Nephron (organoid): ENCODE data around the gene EIF2AK2.
A peak's percentile ranks its signal among the peaks of the same experiment; 100 is the strongest.

ENCODE experiments used
- H3K27ac Mint-ChIP-seq, 3 experiments: 2 replicates each; pipeline ENCODE4 v1.8.0; 2020; ENCODE audit warnings: mixed read lengths in 3 of 3, mild to moderate bottlenecking in 2 of 3, moderate library complexity in 1 of 3
- H3K27me3 Mint-ChIP-seq: 2 replicates; pipeline ENCODE4 v1.8.0; 2021; ENCODE audit warnings: low read depth, mild to moderate bottlenecking, moderate library complexity, mixed read lengths
- H3K36me3 Mint-ChIP-seq: 2 replicates; pipeline ENCODE4 v1.8.0; 2020; ENCODE audit warnings: low read depth, mixed read lengths
- H3K4me1 Mint-ChIP-seq: 2 replicates; pipeline ENCODE4 v1.8.0; 2020; ENCODE audit warnings: mixed read lengths
- H3K4me3 Mint-ChIP-seq, 3 experiments: 2 replicates each; pipeline ENCODE4 v1.8.0; 2020; ENCODE audit warnings: mild to moderate bottlenecking in 3 of 3, mixed read lengths in 3 of 3, moderate library complexity in 2 of 3
- H3K9me3 Mint-ChIP-seq: 2 replicates; pipeline ENCODE4 v1.8.0; 2020; ENCODE audit warnings: mixed read lengths
- TF ChIP-seq, protein P1 (sequence below), 3 experiments: fragments of 200-600 bp; sonication (generic); IDR thresholded peaks; one replicate each; pipeline ENCODE4 v1.5.0; 2021; ENCODE audit warnings: antibody characterized with exemption in 3 of 3; ENCODE audit not compliant: unreplicated experiment in 3 of 3

Gene EIF2AK2

DNA sequence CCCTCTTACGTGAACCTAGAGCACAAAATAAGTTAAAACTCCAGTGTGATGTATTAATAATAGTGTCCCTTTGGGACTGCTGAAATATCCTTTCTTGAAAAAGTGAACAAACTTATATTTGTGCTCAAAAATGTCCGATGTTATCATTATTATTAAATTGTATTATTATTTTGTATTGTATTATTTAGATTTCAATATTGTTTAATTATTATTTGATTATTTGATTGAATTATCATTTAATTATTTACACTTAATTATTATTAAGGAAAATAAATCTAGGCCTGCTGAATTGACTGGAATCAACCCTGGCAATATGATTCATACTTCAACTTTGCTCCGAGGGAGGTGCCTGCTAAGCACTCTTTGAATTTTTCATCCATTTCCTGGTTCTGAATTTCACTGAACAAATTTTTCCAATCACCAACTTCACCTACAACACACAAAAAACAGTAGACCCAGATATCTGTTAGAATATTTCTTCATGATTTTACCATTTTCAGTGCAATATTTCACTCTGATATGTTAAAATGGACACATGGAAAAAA lies 10.9 kb upstream of the EIF2AK2 start:
- TF ChIP-seq, protein P1, sequence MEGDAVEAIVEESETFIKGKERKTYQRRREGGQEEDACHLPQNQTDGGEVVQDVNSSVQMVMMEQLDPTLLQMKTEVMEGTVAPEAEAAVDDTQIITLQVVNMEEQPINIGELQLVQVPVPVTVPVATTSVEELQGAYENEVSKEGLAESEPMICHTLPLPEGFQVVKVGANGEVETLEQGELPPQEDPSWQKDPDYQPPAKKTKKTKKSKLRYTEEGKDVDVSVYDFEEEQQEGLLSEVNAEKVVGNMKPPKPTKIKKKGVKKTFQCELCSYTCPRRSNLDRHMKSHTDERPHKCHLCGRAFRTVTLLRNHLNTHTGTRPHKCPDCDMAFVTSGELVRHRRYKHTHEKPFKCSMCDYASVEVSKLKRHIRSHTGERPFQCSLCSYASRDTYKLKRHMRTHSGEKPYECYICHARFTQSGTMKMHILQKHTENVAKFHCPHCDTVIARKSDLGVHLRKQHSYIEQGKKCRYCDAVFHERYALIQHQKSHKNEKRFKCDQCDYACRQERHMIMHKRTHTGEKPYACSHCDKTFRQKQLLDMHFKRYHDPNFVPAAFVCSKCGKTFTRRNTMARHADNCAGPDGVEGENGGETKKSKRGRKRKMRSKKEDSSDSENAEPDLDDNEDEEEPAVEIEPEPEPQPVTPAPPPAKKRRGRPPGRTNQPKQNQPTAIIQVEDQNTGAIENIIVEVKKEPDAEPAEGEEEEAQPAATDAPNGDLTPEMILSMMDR (IDR thresholded peaks at IDR 0.05; ENCODE audit: unreplicated experiment in 3 of 3), result no peak
- peaks cover 20% of the 10 kb centered on the region for H3K9me3 Mint-ChIP-seq

DNA sequence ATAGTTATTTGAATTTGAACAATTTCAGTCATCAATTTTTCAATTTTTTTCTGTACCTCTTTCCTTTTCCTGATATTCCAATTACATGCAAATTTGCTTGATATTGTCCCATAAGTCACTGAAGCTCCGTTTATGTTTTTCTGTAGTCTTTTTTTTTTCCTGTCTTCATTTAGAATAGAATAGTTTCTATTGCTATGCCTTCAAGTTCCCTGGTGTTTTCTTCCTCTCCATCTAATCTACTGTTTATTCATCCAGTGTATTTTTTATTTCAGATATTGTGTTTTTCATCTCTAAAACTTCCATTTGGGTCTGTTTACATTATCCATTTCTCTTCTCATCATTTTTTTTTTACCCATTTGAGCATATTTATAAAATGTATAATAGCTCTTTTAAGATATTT lies 8.0 kb upstream of the EIF2AK2 start:
- Mint-ChIP-seq H3K9me3 (peaks cover 22% of the 10 kb centered on the region), H3K27ac (no peak overlapping the region)

More for the DNA sequence above, 10.9 kb upstream of the EIF2AK2 start:
- Mint-ChIP-seq H3K27ac (no peak overlapping the region), H3K36me3 (peaks cover 10% of the 10 kb centered on the region), H3K4me1 (no peaks in the 10 kb centered on the region), H3K4me3 (no peak overlapping the region), H3K27me3 (no peaks in the 10 kb centered on the region)

DNA sequence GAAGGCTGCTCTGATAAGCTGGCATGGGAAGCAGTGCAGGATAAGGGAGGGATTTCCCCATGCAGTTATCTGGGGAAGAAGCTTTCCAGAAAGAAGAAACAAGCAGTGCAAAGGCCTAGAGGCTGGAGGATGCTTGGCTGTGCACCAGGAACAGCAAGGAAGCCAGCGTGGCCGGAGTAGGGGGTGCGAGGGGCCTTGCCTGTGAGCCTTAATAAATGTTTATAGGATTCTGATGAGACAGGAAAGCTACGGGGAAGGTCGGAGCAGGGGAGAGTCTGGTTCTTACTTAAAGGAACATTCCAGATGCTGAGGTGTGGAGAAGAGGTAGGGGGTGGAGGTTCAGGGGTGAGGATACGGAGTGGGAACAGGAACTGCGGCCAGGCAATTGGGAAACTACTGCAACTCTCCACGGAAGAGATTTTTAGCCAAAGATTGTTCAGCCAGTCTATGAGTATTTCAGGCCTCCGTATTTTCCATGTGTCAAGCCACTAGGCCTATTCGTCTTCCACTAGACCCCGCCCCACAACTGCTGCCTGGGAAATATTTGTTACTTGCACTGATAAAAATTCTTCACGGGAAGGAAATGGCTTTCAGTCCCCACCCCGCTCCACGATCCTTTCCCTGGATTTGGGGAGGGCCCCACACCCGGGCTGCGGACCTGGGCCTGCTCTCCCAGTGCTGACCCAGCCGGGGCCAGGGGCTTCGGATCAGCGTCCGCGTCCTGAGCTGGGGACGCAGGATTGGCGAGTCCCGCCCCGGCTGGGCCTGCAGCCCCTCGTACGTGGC lies 516 bp downstream of the EIF2AK2 start:
- Mint-ChIP-seq H3K9me3 (peaks cover 13% of the 10 kb centered on the region), H3K27me3 (peaks cover 4% of the 10 kb centered on the region), H3K27ac (peak overlapping the region; percentile 98 to 99 (median 98)), H3K4me1 (peaks cover 7% of the 10 kb centered on the region), H3K36me3 (peaks cover 31% of the 10 kb centered on the region), H3K4me3 (peak overlapping the region; percentile 95 to 97 (median 96))
- TF ChIP-seq, protein P1 (IDR thresholded peaks at IDR 0.05; ENCODE audit: unreplicated experiment in 3 of 3), result no peak

More for the DNA sequence above, 8.0 kb upstream of the EIF2AK2 start:
- H3K27me3 Mint-ChIP-seq, result no peaks in the 10 kb centered on the region
- no peak overlapping the region for H3K4me3 Mint-ChIP-seq
- H3K4me1 Mint-ChIP-seq, result no peaks in the 10 kb centered on the region
- peaks cover 10% of the 10 kb centered on the region for H3K36me3 Mint-ChIP-seq
- TF ChIP-seq, protein P1 (IDR thresholded peaks at IDR 0.05; ENCODE audit: unreplicated experiment in 3 of 3), result no peak

DNA sequence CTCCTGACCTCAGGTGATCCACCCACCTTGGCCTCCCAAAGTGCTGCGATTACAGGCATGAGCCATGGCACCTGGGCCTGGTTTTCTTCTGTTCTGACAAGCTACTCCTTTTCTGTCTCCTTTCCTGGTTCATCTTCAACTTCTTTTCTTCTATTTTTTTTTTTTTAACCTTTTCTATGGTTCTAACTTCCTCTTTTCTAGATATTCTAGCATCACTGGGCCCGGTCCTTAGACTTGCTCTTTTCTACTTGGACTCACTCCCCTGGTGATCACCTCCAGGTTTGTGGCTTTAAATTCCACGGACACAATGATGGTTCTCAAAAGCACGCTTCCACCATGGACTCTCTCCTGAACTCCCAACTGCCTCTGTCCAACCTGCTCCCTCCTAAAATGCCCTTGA lies 2.0 kb downstream of the EIF2AK2 start:
- TF ChIP-seq, protein P1 (IDR thresholded peaks at IDR 0.05; ENCODE audit: unreplicated experiment in 3 of 3), result no peak
- Mint-ChIP-seq H3K36me3 (peaks cover 33% of the 10 kb centered on the region), H3K4me1 (peaks cover 15% of the 10 kb centered on the region), H3K9me3 (peaks cover 13% of the 10 kb centered on the region), H3K27ac (peak overlapping the region in 1 of 3 experiments; percentile 88), H3K4me3 (peak overlapping the region in 2 of 3 experiments; percentile 95 to 97), H3K27me3 (peaks cover 4% of the 10 kb centered on the region)

DNA sequence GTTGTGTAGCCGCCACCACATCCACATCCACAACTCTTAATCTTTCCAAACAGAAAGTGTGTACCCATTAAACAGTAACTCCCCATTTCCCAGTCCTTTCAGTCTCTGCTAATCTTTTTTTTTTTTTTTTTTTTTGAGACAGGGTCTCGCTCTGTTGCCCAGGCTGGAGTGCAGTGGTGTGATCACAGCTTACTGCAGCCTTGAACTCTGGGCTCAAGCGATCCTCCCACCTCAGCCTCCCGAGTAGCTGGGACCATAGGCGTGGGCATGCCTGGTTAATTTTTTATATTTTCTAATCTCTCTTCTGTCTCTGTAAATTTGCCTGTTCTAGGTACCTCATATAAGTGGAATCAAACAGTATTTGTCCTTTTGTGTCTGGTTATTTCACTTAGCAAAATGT lies 3.6 kb downstream of the EIF2AK2 start:
- Mint-ChIP-seq H3K36me3 (peaks cover 42% of the 10 kb centered on the region), H3K9me3 (peaks cover 10% of the 10 kb centered on the region), H3K27me3 (no peaks in the 10 kb centered on the region), H3K27ac (no peak overlapping the region), H3K4me3 (no peak overlapping the region), H3K4me1 (peaks cover 18% of the 10 kb centered on the region)
- TF ChIP-seq, protein P1 (IDR thresholded peaks at IDR 0.05; ENCODE audit: unreplicated experiment in 3 of 3), result no peak
